ENCODE measurements around the gene CRISPLD2. TPM values are rescaled to one million over a fixed set of nuclear protein-coding genes. Genes with fewer than 3 reads are reported as not detected.

CRISPLD2 gene
- total and polyA plus RNA-seq, 10 of the 15 experiments (the other 5 are each of a cell fraction or from before 2014, with no cell fraction given) = 0.03 to 0.30 (median 0.08) TPM; not detected in 5

- Histone ChIP-seq H3K4me2 (ENCODE audit: control insufficient read depth, insufficient read depth) (no peak overlapping the region), H3K4me1 (ENCODE audit: control insufficient read depth, insufficient read depth, low read length) (peaks cover 6% of the 10 kb centered on the region), H3K9ac (ENCODE audit: control insufficient read depth, insufficient read depth, low read length) (no peak overlapping the region), H3K79me2 (ENCODE audit: control insufficient read depth, insufficient read depth, low read length) (no peaks in the 10 kb centered on the region), H3K36me3 (ENCODE audit: control insufficient read depth in 2 of 2, insufficient read depth in 2 of 2, low read length in 1 of 2) (no peaks in the 10 kb centered on the region), H3K9me3 (replicated peaks; ENCODE audit: control insufficient read depth, insufficient read depth, low read length) (no peaks in the 10 kb centered on the region), H4K20me1 (ENCODE audit: control insufficient read depth, insufficient read depth) (no peaks in the 10 kb centered on the region), H3K27me3 (replicated peaks in 1 of 2; ENCODE audit: control insufficient read depth in 2 of 2, insufficient read depth in 2 of 2, low read length in 1 of 2) (no peaks in the 10 kb centered on the region; a peak in 2 of 4 replicates), H3K27ac (ENCODE audit: control insufficient read depth, insufficient read depth) (no peak overlapping the region), H2AFZ (ENCODE audit: control insufficient read depth, low read depth, low read length) (no peak overlapping the region), H3K4me3 (no peak overlapping the region)
- ChIA-PET CTCF (interaction anchor here (0.7 to 1.8 kb wide), 4 partner anchors 8 to 137 kb away, joined by 3 to 4 read pairs (median 4); no protein-coding TSS in a partner anchor), POLR2A (interaction anchor here (0.6 to 0.9 kb wide), 2 partner anchors 17 to 141 kb away, joined by 4 read pairs; no protein-coding TSS in a partner anchor), RAD21 (ENCODE audit: unreplicated experiment) (interaction anchor here (1.0 kb wide), 1 partner anchor 27 kb away, joined by 3 read pairs; no protein-coding TSS in a partner anchor), SMC1A (ENCODE audit: uncharacterized antibody, unreplicated experiment) (interaction anchor here (1.1 kb wide), 2 partner anchors 9 to 17 kb away, joined by 5 read pairs; no protein-coding TSS in a partner anchor)
- in situ Hi-C loops (cut with MboI) = no loop called here
- WGBS (ENCODE audit: insufficient coverage, insufficient replicate concordance, low lambda C conversion rate, missing lambda C conversion rate) = 43% methylated on average over 17 of the region's 17 CpGs
- FAIRE-seq (no peak), DNase-seq (ENCODE audit: low read depth, low spot score) (no peak), ATAC-seq (no peak)
- BruUV-seq (replicated peaks) = no TSS peak
- no peak for TF ChIP-seq TBL1XR1 (IDR thresholded peaks at IDR 0.05; ENCODE audit: low read depth, low read length)
- intact Hi-C loops (cut with micrococcal nuclease; ENCODE audit: unreplicated experiment) = loop anchor here (10.0 kb wide), 1 partner anchor 136 kb away; no protein-coding TSS in a partner anchor
These were observed 71.5 kb downstream of the CRISPLD2 start for GRCh38 chr16:84891149-84891795.

- Histone ChIP-seq H3K4me1 (ENCODE audit: control insufficient read depth, insufficient read depth, low read length) (peaks cover 6% of the 10 kb centered on the region), H3K4me3 (no peak overlapping the region), H3K79me2 (ENCODE audit: control insufficient read depth, insufficient read depth, low read length) (no peaks in the 10 kb centered on the region), H3K36me3 (ENCODE audit: control insufficient read depth in 2 of 2, insufficient read depth in 2 of 2, low read length in 1 of 2) (no peaks in the 10 kb centered on the region), H3K4me2 (ENCODE audit: control insufficient read depth, insufficient read depth) (no peak overlapping the region), H4K20me1 (ENCODE audit: control insufficient read depth, insufficient read depth) (no peaks in the 10 kb centered on the region), H2AFZ (ENCODE audit: control insufficient read depth, low read depth, low read length) (no peak overlapping the region), H3K9ac (ENCODE audit: control insufficient read depth, insufficient read depth, low read length) (no peak overlapping the region), H3K27me3 (replicated peaks in 1 of 2; ENCODE audit: control insufficient read depth in 2 of 2, insufficient read depth in 2 of 2, low read length in 1 of 2) (no peaks in the 10 kb centered on the region; a peak in 2 of 4 replicates), H3K27ac (ENCODE audit: control insufficient read depth, insufficient read depth) (no peak overlapping the region), H3K9me3 (replicated peaks; ENCODE audit: control insufficient read depth, insufficient read depth, low read length) (no peaks in the 10 kb centered on the region)
- ATAC-seq (no peak), FAIRE-seq (no peak), DNase-seq (ENCODE audit: low read depth, low spot score) (no peak)
- 69% methylated on average over 10 of the region's 10 CpGs for WGBS (ENCODE audit: insufficient coverage, insufficient replicate concordance, low lambda C conversion rate, missing lambda C conversion rate)
- POLR2A ChIA-PET = interaction anchor here (0.5 to 0.9 kb wide), 4 partner anchors 18 to 669 kb away, joined by 3 to 8 read pairs (median 4); no protein-coding TSS in a partner anchor
- intact Hi-C loops (cut with micrococcal nuclease; ENCODE audit: unreplicated experiment) = loop anchor here (10.0 kb wide), 1 partner anchor 137 kb away; no protein-coding TSS in a partner anchor
- no peak for TF ChIP-seq BCL11A (IDR thresholded peaks at IDR 0.05; ENCODE audit: low read depth, low read length)
- TF ChIP-seq FOXK2 (IDR thresholded peaks at IDR 0.05) = no peak
- no peak for TF ChIP-seq MXI1 (IDR thresholded peaks at IDR 0.05; ENCODE audit: low read depth, low read length)
- TF ChIP-seq ZNF207 (IDR thresholded peaks at IDR 0.05; ENCODE audit: borderline replicate concordance) = no peak
- TF ChIP-seq KAT2A (conservative IDR thresholded peaks at IDR 0.05; ENCODE audit: control insufficient read depth, low read depth, low read length) = no peak
- no peak for TF ChIP-seq CBFB (IDR thresholded peaks at IDR 0.05; ENCODE audit: low read depth)
- peak; percentile 77 for TF ChIP-seq ZNF687 (IDR thresholded peaks at IDR 0.05)
- in situ Hi-C loops (cut with MboI) = no loop called here
- SMC1A ChIA-PET (ENCODE audit: uncharacterized antibody, unreplicated experiment) = interaction anchor here (1.1 kb wide), 2 partner anchors 10 to 18 kb away, joined by 5 read pairs; no protein-coding TSS in a partner anchor
- CTCF ChIA-PET = interaction anchor here (1.0 to 1.8 kb wide), 3 partner anchors 9 to 138 kb away, joined by 3 to 4 read pairs (median 4); no protein-coding TSS in a partner anchor
- no TSS peak for BruUV-seq (replicated peaks)
- RAD21 ChIA-PET (ENCODE audit: unreplicated experiment) = interaction anchor here (1.0 kb wide), 1 partner anchor 28 kb away, joined by 3 read pairs; no protein-coding TSS in a partner anchor
These were observed 72.3 kb downstream of the CRISPLD2 start for GRCh38 chr16:84892097-84892496.

Data from GM12878 (cell line).